ENCODE measurements around the gene CYP2D6.

The CYP2D6 gene

GRCh38 chr22:42079319-42080251 lies 51.0 kb downstream of the CYP2D6 start, which contains the start of gene SMDT1:
TSS of gene SMDT1 (plus strand) at chr22:42079700. CDS start at chr22:42079769, 69 bp downstream.
- DNase-seq, result peak; percentile 98

- DNase-seq, result peak; percentile 42
Measured at GRCh38 chr22:42078469-42079318, 51.9 kb downstream of the CYP2D6 start.

DNA sequence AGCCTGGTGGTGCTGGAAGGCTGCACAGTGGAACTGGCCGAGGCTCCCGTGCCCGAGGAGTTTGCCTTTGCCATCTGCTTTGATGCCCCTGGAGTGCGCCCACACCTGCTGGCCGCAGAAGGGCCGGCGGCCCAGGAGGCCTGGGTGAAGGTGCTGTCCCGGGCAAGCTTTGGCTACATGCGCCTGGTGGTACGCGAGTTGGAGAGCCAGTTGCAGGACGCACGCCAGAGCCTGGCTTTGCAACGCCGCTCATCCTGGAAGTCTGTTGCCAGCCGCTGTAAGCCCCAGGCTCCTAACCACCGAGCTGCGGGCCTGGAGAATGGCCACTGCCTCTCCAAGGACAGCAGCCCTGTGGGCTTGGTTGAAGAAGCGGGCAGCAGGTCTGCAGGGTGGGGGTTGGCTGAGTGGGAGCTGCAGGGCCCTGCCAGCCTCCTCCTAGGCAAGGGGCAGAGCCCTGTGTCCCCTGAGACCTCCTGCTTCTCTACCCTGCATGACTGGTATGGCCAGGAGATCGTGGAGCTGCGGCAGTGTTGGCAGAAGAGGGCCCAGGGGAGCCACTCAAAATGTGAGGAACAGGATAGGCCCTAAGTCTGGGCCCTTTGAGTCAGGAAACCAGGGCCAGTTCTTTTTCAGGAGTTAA lies 53.0 kb downstream of the CYP2D6 start:
- no peak for DNase-seq

DNA sequence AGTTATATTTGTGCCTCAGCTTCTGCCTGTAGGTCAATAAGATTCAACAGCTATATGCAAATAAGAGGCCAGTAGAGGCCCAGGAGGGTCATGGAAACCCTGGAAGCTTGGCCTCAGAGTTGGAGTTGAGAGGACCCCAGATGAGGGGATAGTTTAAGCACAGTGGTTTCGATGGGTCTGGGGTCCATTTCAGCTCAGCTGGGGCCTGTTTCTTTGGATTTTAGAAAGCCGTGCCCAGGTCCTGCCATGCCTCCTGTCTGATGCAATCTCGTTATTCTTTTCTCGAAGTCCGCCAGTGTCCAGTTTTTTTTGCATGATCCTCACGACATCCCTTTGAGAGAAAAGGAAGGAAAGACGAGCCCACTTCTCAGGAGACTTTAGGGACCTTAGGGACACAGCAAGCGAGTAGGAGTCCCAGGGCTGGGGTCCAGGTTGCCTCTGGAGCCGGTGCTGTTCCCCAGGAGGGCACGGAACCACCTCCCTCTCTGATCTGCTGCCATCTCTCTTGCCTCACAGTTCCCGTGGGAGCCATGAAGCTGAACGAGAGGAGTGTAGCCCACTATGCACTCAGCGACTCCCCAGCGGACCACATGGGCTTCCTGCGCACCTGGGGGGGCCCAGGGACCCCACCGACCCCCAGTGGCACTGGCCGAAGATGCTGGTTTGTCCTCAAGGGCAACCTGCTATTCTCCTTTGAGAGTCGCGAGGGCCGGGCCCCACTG lies 53.7 kb downstream of the CYP2D6 start:
- DNase-seq, result no peak

All from effector CD8-positive, alpha-beta T cell (primary cell).